Embryonic facial prominence (tissue), 1 donor: ENCODE measurements around the gene PTPRO.

Experiments
- DNase-seq: peaks from one replicate; pipeline ENCODE4 v3.0.0-alpha.2; 2016; ENCODE audit errors: extremely low spot score

Gene PTPRO

GRCh38 chr12:15558915-15559528, 236.7 kb downstream of the PTPRO start:
- DNase-seq = no peak

GRCh38 chr12:15561396-15561795, 239.1 kb downstream of the PTPRO start:
- no peak for DNase-seq

GRCh38 chr12:15562263-15562662, 240.0 kb downstream of the PTPRO start:
- DNase-seq = no peak

GRCh38 chr12:15563663-15564062, 241.4 kb downstream of the PTPRO start:
- no peak for DNase-seq

- DNase-seq = no peak
Measured at GRCh38 chr12:15574353-15574752, 252.0 kb downstream of the PTPRO start.

- no peak for DNase-seq
Measured at GRCh38 chr12:15575671-15576541, 253.6 kb downstream of the PTPRO start.

GRCh38 chr12:15580431-15580830, 258.1 kb downstream of the PTPRO start:
- DNase-seq = no peak

GRCh38 chr12:15581006-15581405, 258.7 kb downstream of the PTPRO start:
- DNase-seq = no peak

GRCh38 chr12:15583804-15584203, 261.5 kb downstream of the PTPRO start:
- no peak for DNase-seq

GRCh38 chr12:15584366-15585041, 262.2 kb downstream of the PTPRO start:
- DNase-seq = no peak

- no peak for DNase-seq
Measured at GRCh38 chr12:15589328-15590032, 267.2 kb downstream of the PTPRO start.

- peak; percentile 81 for DNase-seq
Measured at GRCh38 chr12:15590180-15590826, 268.0 kb downstream of the PTPRO start.

- DNase-seq = no peak
Measured at GRCh38 chr12:15591811-15592210, 269.5 kb downstream of the PTPRO start.

- DNase-seq = no peak
Measured at GRCh38 chr12:15592934-15593333, 270.6 kb downstream of the PTPRO start.

GRCh38 chr12:15596174-15596573, 273.9 kb downstream of the PTPRO start:
- DNase-seq = no peak

GRCh38 chr12:15597125-15597830, 275.0 kb downstream of the PTPRO start:
- DNase-seq = no peak

GRCh38 chr12:15599266-15600037, 277.1 kb downstream of the PTPRO start:
- DNase-seq = peak; percentile 66

GRCh38 chr12:15600223-15600935, 278.1 kb downstream of the PTPRO start:
- no peak for DNase-seq

GRCh38 chr12:15601210-15601800, 279.0 kb downstream of the PTPRO start:
- DNase-seq = no peak
